ENCODE results near the gene IGFBP3.
A peak's percentile ranks its signal among the peaks of the same experiment; 100 is the strongest.
"Not testable (repeated sequence)": the region's sequence is repeated elsewhere in the genome, so short reads cannot be mapped to it uniquely, and the experiment has no call there.

IGFBP3 gene, protein sequence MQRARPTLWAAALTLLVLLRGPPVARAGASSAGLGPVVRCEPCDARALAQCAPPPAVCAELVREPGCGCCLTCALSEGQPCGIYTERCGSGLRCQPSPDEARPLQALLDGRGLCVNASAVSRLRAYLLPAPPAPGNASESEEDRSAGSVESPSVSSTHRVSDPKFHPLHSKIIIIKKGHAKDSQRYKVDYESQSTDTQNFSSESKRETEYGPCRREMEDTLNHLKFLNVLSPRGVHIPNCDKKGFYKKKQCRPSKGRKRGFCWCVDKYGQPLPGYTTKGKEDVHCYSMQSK

DNA sequence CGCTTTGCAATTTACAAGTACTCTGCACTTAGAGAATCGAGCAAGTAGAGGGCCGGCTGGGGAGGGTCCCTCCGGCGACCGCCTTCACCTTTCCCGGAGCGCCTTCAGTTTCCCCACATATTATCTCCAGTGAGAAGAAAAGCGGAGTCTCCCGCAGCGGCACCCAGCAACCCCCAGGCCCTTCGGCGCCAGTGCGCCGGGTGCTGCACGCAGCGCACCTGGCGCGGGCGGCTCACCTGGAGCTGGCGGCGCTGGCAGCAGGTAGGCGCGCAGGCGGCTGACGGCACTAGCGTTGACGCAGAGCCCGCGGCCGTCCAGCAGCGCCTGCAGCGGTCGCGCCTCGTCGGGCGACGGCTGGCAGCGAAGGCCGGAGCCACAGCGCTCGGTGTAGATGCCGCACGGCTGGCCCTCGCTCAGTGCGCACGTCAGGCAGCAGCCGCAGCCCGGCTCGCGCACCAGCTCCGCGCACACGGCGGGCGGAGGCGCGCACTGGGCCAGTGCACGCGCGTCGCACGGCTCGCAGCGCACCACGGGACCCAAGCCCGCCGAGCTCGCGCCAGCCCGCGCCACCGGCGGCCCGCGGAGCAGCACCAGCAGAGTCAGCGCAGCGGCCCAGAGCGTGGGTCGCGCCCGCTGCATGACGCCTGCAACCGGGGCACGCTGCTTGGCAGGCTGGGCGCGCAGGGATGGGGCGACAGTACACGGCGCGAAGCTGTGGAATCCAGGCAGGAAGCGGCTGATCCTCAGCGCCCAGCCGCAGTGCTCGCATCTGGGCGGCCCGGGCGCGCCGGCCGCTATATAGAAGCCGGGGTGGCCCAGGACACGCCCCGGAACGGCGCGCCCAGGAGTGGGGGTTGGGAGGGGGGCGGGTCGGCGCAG, at the start of gene IGFBP3:
IGFBP3 (minus strand) TSS at position 771 of the 879 bp plus-strand sequence; CDS start at position 639, 132 bp downstream.
- H3K4me3 ChIP-seq (ENCODE audit: low read length), result peak within 1 kb of the TSS; percentile 56
- no peak within 1 kb of the TSS for H3K9ac ChIP-seq (ENCODE audit: low read length)
- peaks cover 2% of the 10 kb centered on the region for H3K27me3 ChIP-seq (ENCODE audit: control insufficient read depth, insufficient read depth, low read length)
- peaks cover 3% of the 10 kb centered on the region for H3K4me1 ChIP-seq (ENCODE audit: control insufficient read depth, insufficient read depth, low read length)
- H3K27ac ChIP-seq (ENCODE audit: low read depth, low read length), result peak within 1 kb of the TSS; percentile 37
- no peaks in the 10 kb centered on the region for H3K36me3 ChIP-seq (ENCODE audit: control insufficient read depth, insufficient read depth, low read length)

DNA sequence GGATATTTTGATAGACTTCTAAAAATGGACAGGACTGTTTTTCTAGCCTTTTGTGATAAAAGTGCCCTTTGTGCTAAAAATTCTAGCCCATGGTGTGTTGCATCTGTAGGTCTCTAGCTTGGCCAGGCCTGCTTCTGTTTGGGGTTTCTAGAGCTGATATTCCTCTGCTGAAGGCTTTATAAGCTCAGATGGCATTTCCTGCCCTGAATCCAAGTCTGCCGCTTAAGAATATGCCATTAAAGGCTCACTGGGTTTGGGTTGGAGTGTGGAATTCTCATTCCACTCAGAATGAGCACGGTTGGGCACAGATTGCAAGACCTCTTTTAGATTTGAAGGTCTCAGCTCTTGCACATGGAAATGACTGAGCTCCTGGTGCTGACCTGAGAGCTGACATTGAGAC, 49.4 kb upstream of the IGFBP3 start:
- H3K36me3 ChIP-seq (ENCODE audit: control insufficient read depth, insufficient read depth, low read length), result no peaks in the 10 kb centered on the region
- H3K9ac ChIP-seq (ENCODE audit: low read length), result no peak overlapping the region
- H3K4me1 ChIP-seq (ENCODE audit: control insufficient read depth, insufficient read depth, low read length), result no peaks in the 10 kb centered on the region
- H3K27me3 ChIP-seq (ENCODE audit: control insufficient read depth, insufficient read depth, low read length), result no peaks in the 10 kb centered on the region
- H3K27ac ChIP-seq (ENCODE audit: low read depth, low read length), result no peak overlapping the region
- no peak overlapping the region for H3K4me3 ChIP-seq (ENCODE audit: low read length)

DNA sequence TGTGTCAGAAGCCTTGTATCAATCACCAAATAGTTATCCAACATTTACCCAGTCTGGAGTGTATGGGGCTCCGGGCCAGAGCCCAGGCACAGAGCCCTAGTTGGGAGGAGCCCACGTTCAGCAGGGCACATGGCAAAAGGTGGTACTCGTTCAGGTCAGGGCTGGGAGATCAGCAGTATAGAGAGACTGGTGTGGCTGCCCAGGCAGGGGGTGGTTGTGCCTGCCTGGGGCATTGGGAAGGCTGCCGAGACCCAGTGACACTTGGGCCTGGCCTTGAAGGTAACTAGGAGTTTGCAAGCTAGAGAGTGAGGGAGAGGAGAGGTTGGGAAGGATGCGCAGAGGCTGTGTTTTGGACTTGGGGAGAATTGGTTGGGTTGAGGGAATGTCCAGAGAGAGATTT, 48.9 kb upstream of the IGFBP3 start:
- H3K9ac ChIP-seq (ENCODE audit: low read length), result no peak overlapping the region
- H3K4me3 ChIP-seq (ENCODE audit: low read length), result no peak overlapping the region
- no peaks in the 10 kb centered on the region for H3K27me3 ChIP-seq (ENCODE audit: control insufficient read depth, insufficient read depth, low read length)
- H3K27ac ChIP-seq (ENCODE audit: low read depth, low read length), result no peak overlapping the region
- H3K4me1 ChIP-seq (ENCODE audit: control insufficient read depth, insufficient read depth, low read length), result no peaks in the 10 kb centered on the region
- no peaks in the 10 kb centered on the region for H3K36me3 ChIP-seq (ENCODE audit: control insufficient read depth, insufficient read depth, low read length)

DNA sequence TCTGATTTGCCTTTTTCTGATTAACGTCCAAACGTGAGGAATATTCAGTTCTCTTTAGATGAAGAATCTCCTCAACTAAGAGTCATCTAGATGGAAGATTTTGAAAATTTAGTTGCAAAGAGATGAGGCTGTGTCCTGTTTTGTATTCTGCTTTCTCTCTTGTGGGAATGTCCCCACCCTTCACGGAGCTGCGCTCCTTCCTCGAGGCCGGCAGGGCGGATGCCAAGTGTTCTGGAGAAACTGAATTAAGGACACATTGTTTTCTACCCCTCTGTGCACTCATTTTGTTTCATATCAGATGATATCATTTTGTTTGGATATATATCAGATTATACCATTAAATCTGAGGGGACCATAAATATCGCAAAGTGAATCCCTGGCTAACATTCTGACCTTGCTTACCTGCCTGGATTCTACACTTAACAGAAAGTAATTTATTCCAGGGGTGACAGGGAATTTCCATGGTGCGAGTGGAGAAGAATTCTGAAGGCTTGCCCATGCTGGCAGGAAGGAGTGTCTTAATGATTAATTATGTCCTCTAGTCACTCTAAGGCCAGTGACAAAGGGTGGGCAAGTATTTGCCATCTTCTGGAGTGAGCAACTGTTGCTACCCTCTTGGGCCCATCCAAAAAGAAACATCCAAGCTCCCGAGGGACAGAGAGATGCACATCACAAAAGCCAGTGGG, 47.9 kb upstream of the IGFBP3 start:
- Histone ChIP-seq H3K9ac (ENCODE audit: low read length) (no peak overlapping the region), H3K27ac (ENCODE audit: low read depth, low read length) (no peak overlapping the region), H3K4me1 (ENCODE audit: control insufficient read depth, insufficient read depth, low read length) (no peaks in the 10 kb centered on the region), H3K27me3 (ENCODE audit: control insufficient read depth, insufficient read depth, low read length) (no peaks in the 10 kb centered on the region), H3K36me3 (ENCODE audit: control insufficient read depth, insufficient read depth, low read length) (no peaks in the 10 kb centered on the region), H3K4me3 (ENCODE audit: low read length) (no peak overlapping the region)

DNA sequence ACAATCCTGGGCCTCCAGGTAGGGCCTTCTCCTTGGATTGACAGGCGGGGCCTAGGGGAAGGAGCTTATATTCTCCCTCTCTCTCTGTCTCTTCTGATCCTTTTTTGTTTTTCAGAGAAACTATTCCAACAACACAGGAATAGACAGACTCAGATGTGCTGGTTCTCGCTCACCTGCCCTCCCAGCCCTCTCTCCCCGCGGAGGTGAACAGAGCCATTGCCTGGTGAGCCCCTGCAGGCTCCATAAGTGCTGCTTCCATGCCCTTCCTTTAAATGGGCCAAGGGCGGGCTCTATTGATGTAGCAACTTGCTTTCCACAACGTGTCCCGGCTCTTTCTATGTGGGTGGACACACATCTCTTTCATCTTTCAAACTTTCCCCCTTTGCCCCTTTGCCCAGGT, 47.2 kb upstream of the IGFBP3 start:
- Histone ChIP-seq H3K4me3 (ENCODE audit: low read length) (no peak overlapping the region), H3K27ac (ENCODE audit: low read depth, low read length) (no peak overlapping the region), H3K36me3 (ENCODE audit: control insufficient read depth, insufficient read depth, low read length) (no peaks in the 10 kb centered on the region), H3K27me3 (ENCODE audit: control insufficient read depth, insufficient read depth, low read length) (no peaks in the 10 kb centered on the region), H3K4me1 (ENCODE audit: control insufficient read depth, insufficient read depth, low read length) (no peaks in the 10 kb centered on the region), H3K9ac (ENCODE audit: low read length) (no peak overlapping the region)

DNA sequence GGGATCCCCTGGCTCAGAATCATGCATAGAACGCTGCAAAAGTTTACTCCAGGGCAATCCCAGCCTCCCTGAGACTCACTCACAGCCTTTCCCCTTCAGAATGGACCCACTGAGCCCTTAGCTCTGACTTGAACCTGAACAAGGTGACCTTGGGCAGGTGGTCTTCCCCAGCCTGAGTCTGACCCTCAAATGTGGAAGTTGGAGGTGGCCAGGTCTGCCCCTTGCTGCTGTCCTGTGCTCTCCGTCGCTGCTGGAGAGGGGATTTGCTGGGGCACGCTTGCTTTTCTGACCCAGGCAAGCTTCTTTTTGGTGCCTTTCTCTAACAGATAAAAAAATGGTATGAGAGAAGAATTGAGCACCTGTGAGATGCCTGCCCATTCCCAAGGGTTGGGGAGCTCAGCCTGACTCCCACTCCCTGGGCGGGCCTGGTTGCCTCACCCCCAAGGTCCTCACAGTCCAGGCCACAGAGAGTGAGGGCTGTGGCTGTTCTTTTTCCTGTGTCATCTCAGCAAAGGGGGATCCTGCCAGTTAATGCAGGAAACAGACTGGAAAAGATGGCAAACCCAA, 46.6 kb upstream of the IGFBP3 start:
- Histone ChIP-seq H3K9ac (ENCODE audit: low read length) (no peak overlapping the region), H3K27ac (ENCODE audit: low read depth, low read length) (no peak overlapping the region), H3K4me1 (ENCODE audit: control insufficient read depth, insufficient read depth, low read length) (no peaks in the 10 kb centered on the region), H3K4me3 (ENCODE audit: low read length) (no peak overlapping the region), H3K36me3 (ENCODE audit: control insufficient read depth, insufficient read depth, low read length) (no peaks in the 10 kb centered on the region), H3K27me3 (ENCODE audit: control insufficient read depth, insufficient read depth, low read length) (no peaks in the 10 kb centered on the region)

DNA sequence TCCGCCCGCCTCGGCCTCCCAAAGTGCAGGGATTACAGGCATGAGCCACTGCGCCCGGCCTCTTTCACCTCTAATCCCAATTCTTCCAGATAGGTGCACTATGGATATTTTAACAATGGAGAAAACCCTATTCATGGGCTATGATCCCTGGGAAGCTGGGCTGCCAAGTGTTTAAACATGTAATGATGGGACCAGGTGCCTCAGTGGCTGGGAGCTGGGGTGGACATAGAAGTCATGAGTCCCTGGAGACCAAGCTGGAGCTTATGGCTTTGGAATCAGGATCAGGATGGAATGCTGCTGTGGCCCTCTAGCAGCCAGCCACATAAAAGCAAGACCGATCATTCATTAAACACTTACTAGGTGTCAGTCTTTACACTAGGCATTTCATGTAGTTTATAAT, 41.8 kb upstream of the IGFBP3 start:
- no peak overlapping the region for H3K9ac ChIP-seq (ENCODE audit: low read length)
- no peak overlapping the region for H3K4me3 ChIP-seq (ENCODE audit: low read length)
- H3K4me1 ChIP-seq (ENCODE audit: control insufficient read depth, insufficient read depth, low read length), result no peaks in the 10 kb centered on the region
- H3K27ac ChIP-seq (ENCODE audit: low read depth, low read length), result no peak overlapping the region
- no peaks in the 10 kb centered on the region for H3K36me3 ChIP-seq (ENCODE audit: control insufficient read depth, insufficient read depth, low read length)
- no peaks in the 10 kb centered on the region for H3K27me3 ChIP-seq (ENCODE audit: control insufficient read depth, insufficient read depth, low read length)

DNA sequence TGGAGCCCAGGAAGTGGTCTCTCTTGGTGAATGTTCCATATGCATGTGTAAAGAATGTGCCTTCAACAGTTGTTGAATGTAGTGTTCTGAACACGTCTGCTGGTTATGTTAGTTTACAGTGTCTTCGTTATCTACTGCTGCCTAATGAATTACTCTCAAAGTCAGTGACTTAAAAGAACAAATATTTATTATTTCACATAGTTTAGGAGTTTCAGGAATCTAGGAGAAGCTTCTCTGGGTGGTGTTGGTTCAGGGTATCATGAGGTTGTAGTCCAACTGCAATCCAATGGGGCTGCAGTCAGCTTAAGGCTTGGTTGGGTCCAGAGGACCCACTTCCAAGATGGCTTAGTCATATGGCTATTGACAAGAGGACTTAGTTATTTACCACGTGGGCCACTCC, 36.6 kb upstream of the IGFBP3 start:
- no peak overlapping the region for H3K27ac ChIP-seq (ENCODE audit: low read depth, low read length)
- no peaks in the 10 kb centered on the region for H3K36me3 ChIP-seq (ENCODE audit: control insufficient read depth, insufficient read depth, low read length)
- H3K27me3 ChIP-seq (ENCODE audit: control insufficient read depth, insufficient read depth, low read length), result no peaks in the 10 kb centered on the region
- H3K4me1 ChIP-seq (ENCODE audit: control insufficient read depth, insufficient read depth, low read length), result no peaks in the 10 kb centered on the region
- H3K4me3 ChIP-seq (ENCODE audit: low read length), result no peak overlapping the region
- no peak overlapping the region for H3K9ac ChIP-seq (ENCODE audit: low read length)

DNA sequence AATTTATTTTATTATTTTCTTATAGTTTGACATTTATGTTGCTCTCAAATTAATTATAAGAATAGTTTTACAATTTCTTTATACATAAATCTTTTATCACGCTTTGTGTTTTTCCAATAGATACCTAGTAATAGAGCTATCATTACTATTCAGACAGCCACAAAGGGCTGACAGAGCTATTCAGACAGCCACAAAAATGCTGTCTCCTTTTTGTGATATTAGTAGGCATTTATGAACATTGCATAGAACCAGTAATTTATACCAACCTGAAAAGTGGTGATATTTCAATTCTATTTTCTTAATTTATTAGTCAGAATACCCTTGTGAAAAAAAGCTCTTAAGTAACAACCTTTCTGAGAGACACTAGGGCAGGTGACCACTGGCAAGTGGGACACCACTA, 34.2 kb upstream of the IGFBP3 start:
- Histone ChIP-seq H3K27me3 (ENCODE audit: control insufficient read depth, insufficient read depth, low read length) (no peaks in the 10 kb centered on the region), H3K9ac (ENCODE audit: low read length) (no peak overlapping the region), H3K4me1 (ENCODE audit: control insufficient read depth, insufficient read depth, low read length) (no peaks in the 10 kb centered on the region), H3K4me3 (ENCODE audit: low read length) (no peak overlapping the region), H3K36me3 (ENCODE audit: control insufficient read depth, insufficient read depth, low read length) (no peaks in the 10 kb centered on the region), H3K27ac (ENCODE audit: low read depth, low read length) (no peak overlapping the region)

DNA sequence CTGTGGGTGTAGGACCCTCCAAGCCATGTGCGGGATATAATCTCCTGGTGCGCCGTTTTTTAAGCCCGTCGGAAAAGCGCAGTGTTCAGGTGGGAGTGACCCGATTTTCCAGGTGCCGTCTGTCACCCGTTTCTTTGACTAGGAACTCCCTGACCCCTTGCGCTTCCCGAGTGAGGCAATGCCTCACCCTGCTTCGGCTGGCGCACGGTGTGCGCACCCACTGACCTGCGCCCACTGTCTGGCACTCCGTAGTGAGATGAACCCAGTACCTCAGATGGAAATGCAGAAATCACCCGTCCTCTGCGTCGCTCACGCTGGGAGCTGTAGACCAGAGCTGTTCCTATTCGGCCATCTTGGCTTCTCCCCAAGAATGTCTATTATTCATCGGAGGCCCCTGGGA, 32.0 kb upstream of the IGFBP3 start:
- H3K4me1 ChIP-seq (ENCODE audit: control insufficient read depth, insufficient read depth, low read length); H3K4me3 ChIP-seq (ENCODE audit: low read length); H3K27ac ChIP-seq (ENCODE audit: low read depth, low read length); H3K9ac ChIP-seq (ENCODE audit: low read length); H3K27me3 ChIP-seq (ENCODE audit: control insufficient read depth, insufficient read depth, low read length); H3K36me3 ChIP-seq (ENCODE audit: control insufficient read depth, insufficient read depth, low read length): not testable (repeated sequence)

DNA sequence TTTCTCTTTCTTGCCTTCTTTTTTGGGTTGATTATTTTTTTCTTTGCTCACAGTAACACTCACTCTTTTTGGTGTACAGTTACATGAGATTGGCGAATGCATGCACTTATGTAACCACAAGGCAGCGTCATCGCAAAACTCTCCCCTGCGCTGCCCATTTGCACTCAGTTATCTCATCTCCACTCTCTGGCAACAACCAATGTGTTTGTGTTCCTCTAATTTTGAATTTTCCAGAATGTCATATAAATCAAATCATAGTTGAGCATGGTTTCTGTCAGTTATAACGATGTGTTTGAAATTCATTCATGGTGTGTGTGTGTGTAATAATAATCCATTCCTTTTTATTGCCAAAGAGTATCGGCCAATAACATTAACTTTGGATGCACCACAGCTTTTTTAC, 23.0 kb upstream of the IGFBP3 start:
- Histone ChIP-seq H3K36me3 (ENCODE audit: control insufficient read depth, insufficient read depth, low read length) (no peaks in the 10 kb centered on the region), H3K4me3 (ENCODE audit: low read length) (no peak overlapping the region), H3K9ac (ENCODE audit: low read length) (no peak overlapping the region), H3K4me1 (ENCODE audit: control insufficient read depth, insufficient read depth, low read length) (no peaks in the 10 kb centered on the region), H3K27me3 (ENCODE audit: control insufficient read depth, insufficient read depth, low read length) (no peaks in the 10 kb centered on the region), H3K27ac (ENCODE audit: low read depth, low read length) (no peak overlapping the region)

DNA sequence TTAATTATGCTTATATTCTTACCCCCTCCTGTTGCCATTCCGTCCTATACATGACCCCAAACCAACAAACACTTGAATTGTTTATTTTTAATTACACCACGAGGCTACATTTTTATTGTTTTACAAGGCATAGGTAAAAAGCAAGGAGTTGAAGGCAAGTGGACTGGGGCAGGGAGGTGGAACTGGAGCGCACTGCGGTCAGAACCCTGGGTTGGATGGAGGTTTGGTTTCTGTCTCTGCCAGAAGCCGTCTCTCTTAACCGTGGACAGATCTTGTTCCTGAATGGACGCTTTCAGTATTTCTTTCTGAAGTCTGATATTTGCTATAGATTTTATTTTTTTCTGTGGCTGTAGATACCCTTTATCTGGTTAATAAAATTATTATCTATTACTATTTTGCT, 19.9 kb upstream of the IGFBP3 start:
- no peak overlapping the region for H3K27ac ChIP-seq (ENCODE audit: low read depth, low read length)
- no peaks in the 10 kb centered on the region for H3K4me1 ChIP-seq (ENCODE audit: control insufficient read depth, insufficient read depth, low read length)
- H3K9ac ChIP-seq (ENCODE audit: low read length), result no peak overlapping the region
- no peaks in the 10 kb centered on the region for H3K27me3 ChIP-seq (ENCODE audit: control insufficient read depth, insufficient read depth, low read length)
- H3K36me3 ChIP-seq (ENCODE audit: control insufficient read depth, insufficient read depth, low read length), result no peaks in the 10 kb centered on the region
- no peak overlapping the region for H3K4me3 ChIP-seq (ENCODE audit: low read length)

All from rectal smooth muscle tissue (tissue), 1 donor.